ENCODE results near the gene CNN3.

Gene CNN3

GRCh38 chr1:94851571-94851970 is 75.3 kb downstream of the CNN3 start:
- DNase-seq (ENCODE audit: low spot score in 2 of 2) = no peak
- Mint-ChIP-seq H3K4me3 (no peak overlapping the region), H3K9me3 (no peaks in the 10 kb centered on the region), H3K27ac (ENCODE audit: low read depth) (no peak overlapping the region), H3K36me3 (ENCODE audit: insufficient read depth) (no peaks in the 10 kb centered on the region), H3K4me1 (no peaks in the 10 kb centered on the region), H3K27me3 (peaks cover 8% of the 10 kb centered on the region)
- no peak for ATAC-seq (replicated peaks; ENCODE audit: extremely low read depth, poor library complexity, severe bottlenecking)

Data from central memory CD8-positive, alpha-beta T cell (primary cell).